Endothelial cell of umbilical vein (primary cell): ENCODE results near the gene INO80D. TPM values are rescaled to one million over a fixed set of nuclear protein-coding genes. Genes with fewer than 3 reads are reported as not detected.

Source experiments
- BruUV-seq: library from RNA; stranded (reverse); fragments of 400-500 nt; replicated peaks from 2 replicates; lab custom pipeline; 2021; lab: Mats Ljungman, UMichigan
- CTCF ChIA-PET: fragments of 300-600, 350-600 bp; sonication (Branson Sonifier 250); formaldehyde crosslinking; loops from one replicate; lab custom pipeline; 2021; ENCODE audit warnings: antibody characterized with exemption, inconsistent platforms; lab: Charles Lee
- POLR2A ChIA-PET: fragments of 300-600, 350-600 bp; sonication (Branson Sonifier 250); formaldehyde crosslinking; loops from one replicate; lab custom pipeline; 2021; ENCODE audit warnings: antibody characterized with exemption, inconsistent platforms; lab: Charles Lee
- DNase-seq: peaks from one replicate; pipeline ENCODE4 v3.0.0-alpha.2; 2011; ENCODE audit warnings: low read depth, low spot score
- FAIRE-seq: peaks from 2 replicates; lab custom pipeline; 2011; peaks lifted over from hg19 to GRCh38; lab: Jason Lieb, UNC
- H2AFZ ChIP-seq: 2 replicates; pipeline ENCODE4 v1.6.0; 2012; ENCODE audit warnings: low read depth, low read length, control low read depth, inconsistent platforms
- H3K27ac ChIP-seq: 2 replicates; pipeline ENCODE4 v1.5.1; 2011; ENCODE audit warnings: low read depth, mild to moderate bottlenecking, control low read depth, low read length, moderate library complexity; ENCODE audit not compliant: insufficient read depth
- H3K27me3 ChIP-seq, 2 experiments: 2 replicates each; pipeline versions ENCODE4 v1.6.0 to v1.6.1; 2011; ENCODE audit warnings: low read length in 2 of 2, mixed read lengths in 1 of 2; ENCODE audit not compliant: control insufficient read depth in 2 of 2, insufficient read depth in 2 of 2
- H3K36me3 ChIP-seq, 2 experiments: 2 replicates in 1 of 2; 3 replicates in 1 of 2; pipeline ENCODE4 v1.5.1; 2011; ENCODE audit warnings: low read length in 2 of 2, mild to moderate bottlenecking in 1 of 2, moderate library complexity in 1 of 2; ENCODE audit not compliant: control insufficient read depth in 2 of 2, insufficient read depth in 2 of 2; ENCODE audit errors: extremely low read depth in 1 of 2
- H3K4me1 ChIP-seq: 3 replicates; pipeline ENCODE4 v1.5.1; 2011; ENCODE audit warnings: mild to moderate bottlenecking, low read length; ENCODE audit not compliant: control insufficient read depth, insufficient read depth; ENCODE audit errors: extremely low read depth
- H3K4me2 ChIP-seq: 2 replicates; pipeline ENCODE4 v1.6.1; 2011; ENCODE audit warnings: low read length, control low read depth, mixed read lengths; ENCODE audit not compliant: insufficient read depth
- H3K4me3 ChIP-seq, 3 experiments: fragments of 200-600 bp in 1 of 3; sonication (generic), shearing (Covaris generic) in 1 of 3; replicated peaks in 1 of 3; 2 replicates each; pipeline ENCODE4 v1.5.1; 2011 to 2016; ENCODE audit warnings: control low read depth in 3 of 3, low read length in 3 of 3, mild to moderate bottlenecking in 2 of 3, inconsistent platforms in 1 of 3, low read depth in 1 of 3, moderate library complexity in 1 of 3; ENCODE audit not compliant: insufficient read depth in 1 of 3
- H3K79me2 ChIP-seq: 2 replicates; pipeline ENCODE4 v1.6.0; 2012; ENCODE audit warnings: low read length, inconsistent platforms; ENCODE audit not compliant: control insufficient read depth, insufficient read depth
- H3K9ac ChIP-seq: replicated peaks from 2 replicates; pipeline ENCODE3; 2011; ENCODE audit warnings: low read length, control low read depth; ENCODE audit not compliant: insufficient read depth; ENCODE audit errors: extremely low read depth
- H3K9me1 ChIP-seq: replicated peaks from 3 replicates; pipeline ENCODE4 v1.6.0; 2011; ENCODE audit warnings: mild to moderate bottlenecking, low read length; ENCODE audit not compliant: control insufficient read depth, insufficient read depth; ENCODE audit errors: extremely low read depth
- H3K9me3 ChIP-seq: replicated peaks from 2 replicates; pipeline ENCODE4 v1.5.1; 2012; ENCODE audit warnings: low read length, inconsistent platforms; ENCODE audit not compliant: control insufficient read depth, insufficient read depth
- H4K20me1 ChIP-seq: replicated peaks from 2 replicates; pipeline ENCODE3; 2011; ENCODE audit warnings: mild to moderate bottlenecking, low read length; ENCODE audit not compliant: control insufficient read depth, insufficient read depth; ENCODE audit errors: extremely low read depth
- CTCF ChIP-seq, 2 donors: IDR thresholded peaks; 1 replicate in 1 of 2; 2 replicates in 1 of 2; pipeline ENCODE4 v1.5.1; 2011; ENCODE audit warnings: low read length in 2 of 2, mild to moderate bottlenecking in 2 of 2, moderate library complexity in 2 of 2, control low read depth in 1 of 2, inconsistent platforms in 1 of 2, low read depth in 1 of 2; ENCODE audit not compliant: insufficient read depth in 1 of 2; ENCODE audit errors: extremely low read depth in 1 of 2
- EZH2 ChIP-seq: IDR thresholded peaks from 2 replicates; pipeline ENCODE4 v1.6.1; 2012; ENCODE audit warnings: borderline replicate concordance, low read depth, mild to moderate bottlenecking, moderate library complexity, low read length, inconsistent platforms; ENCODE audit not compliant: severe bottlenecking
- FOS ChIP-seq: IDR thresholded peaks from 2 replicates; pipeline ENCODE4 v1.6.1; 2011; ENCODE audit warnings: mild to moderate bottlenecking, low read length, moderate library complexity, borderline replicate concordance; ENCODE audit not compliant: insufficient read depth
- GATA2 ChIP-seq: IDR thresholded peaks from 2 replicates; pipeline ENCODE4 v1.7.0; 2011; ENCODE audit warnings: low read depth, mild to moderate bottlenecking, moderate library complexity, mixed read lengths, low read length; ENCODE audit not compliant: insufficient read length, insufficient read depth
- JUN ChIP-seq: IDR thresholded peaks from 2 replicates; pipeline ENCODE4 v1.6.1; 2011; ENCODE audit warnings: borderline replicate concordance, low read depth; ENCODE audit not compliant: insufficient read length, insufficient read depth
- MAX ChIP-seq: IDR thresholded peaks from 2 replicates; pipeline ENCODE4 v1.6.1; 2011; ENCODE audit not compliant: insufficient read depth, insufficient read length
- MYC ChIP-seq: IDR thresholded peaks from one replicate; pipeline ENCODE4 v1.6.1; 2011; ENCODE audit warnings: mild to moderate bottlenecking, low read depth, low read length
- POLR2A ChIP-seq: IDR thresholded peaks from 2 replicates; pipeline ENCODE4 v1.6.1; 2012; ENCODE audit warnings: low read depth, mild to moderate bottlenecking, control low read depth, low read length
- POLR2AphosphoS5 ChIP-seq: IDR thresholded peaks from 2 replicates; pipeline ENCODE4 v1.6.1; 2012; ENCODE audit warnings: low read depth, mild to moderate bottlenecking, control low read depth, low read length, moderate library complexity; ENCODE audit not compliant: insufficient read depth
- dilution Hi-C: fragments of 300-500 bp; cut with MboI; formaldehyde crosslinking; loops from one replicate; pipeline ENCODE4 v1.15.0; 2019; ENCODE audit warnings: low sequenced_read_pairs; ENCODE audit not compliant: extremely low pct_ligation_motif_present
- intact Hi-C: fragments of 100-400 bp; cut with micrococcal nuclease; formaldehyde crosslinking; loops from one replicate; pipeline ENCODE4 v1.10.0; 2022
- polyA plus RNA-seq, 4 experiments: library from polyadenylated mRNA; depleted of rRNA in 3 of 4; stranded (reverse) in 3 of 4; unstranded in 1 of 4; fragments of >200 nt; gene quantifications; 2 replicates each; pipeline versions ENCODE4 v1.2.1 to v1.2.3, GENCODE V29; 2011 to 2012; ENCODE audit warnings: missing spikeins in 1 of 4
- total RNA-seq: library from RNA; stranded (reverse); gene quantifications from 2 replicates; pipeline ENCODE4 v1.2.3, GENCODE V29; 2021

The INO80D gene
- total and polyA plus RNA-seq, 2 donors (not counting 3 experiments of a cell fraction or from before 2014, with no cell fraction given) = 2.9 to 20.3 TPM

DNA sequence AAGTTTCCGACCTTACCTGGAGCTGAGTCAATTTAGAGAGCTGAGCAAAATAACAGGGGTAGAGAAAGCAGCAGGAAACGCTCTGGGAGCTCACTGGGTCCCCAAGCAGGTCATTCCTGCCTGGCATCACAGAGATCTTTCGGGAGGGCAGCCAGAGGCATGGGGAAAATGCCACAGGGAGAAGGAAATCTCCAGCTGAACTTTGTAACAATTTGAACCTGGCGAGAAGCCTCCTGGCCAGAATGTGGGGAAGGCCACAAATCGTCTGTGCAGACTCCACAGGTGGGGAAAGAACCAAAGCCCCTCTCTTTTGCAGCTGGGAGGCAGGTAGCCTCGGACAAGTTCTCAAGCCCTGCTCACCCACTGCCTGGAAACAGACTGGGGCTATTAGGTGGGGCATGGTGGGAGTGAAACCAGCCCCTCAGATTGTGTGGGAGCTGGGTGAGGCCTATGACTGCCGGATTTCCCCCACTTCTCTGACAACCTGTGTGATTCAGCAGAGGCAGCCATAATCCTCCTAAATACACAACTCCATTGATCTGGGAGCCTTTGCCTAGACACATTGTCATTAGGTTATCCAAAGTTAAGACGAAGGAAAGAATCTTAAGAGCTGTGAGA is 53.9 kb downstream of the INO80D start:
- CTCF ChIA-PET = no interaction called here

More for the DNA sequence above, 53.9 kb downstream of the INO80D start:
- POLR2A ChIA-PET = no interaction called here
- BruUV-seq = no TSS peak
- H3K36me3 ChIP-seq = peaks cover 2 to 11% of the 10 kb centered on the region in 2 experiments
- H3K9ac ChIP-seq = no peak overlapping the region
- no peak overlapping the region for H3K4me3 ChIP-seq
- dilution Hi-C loops (no loop called here), intact Hi-C loops (no loop called here)
- H3K27ac ChIP-seq = no peak overlapping the region
- FAIRE-seq (no peak), DNase-seq (no peak)
- H3K4me1 ChIP-seq = no peaks in the 10 kb centered on the region
- H2AFZ ChIP-seq = no peak overlapping the region
- TF ChIP-seq POLR2AphosphoS5 (no peak), MAX (no peak), FOS (no peak), EZH2 (no peak), GATA2 (no peak), JUN (no peak), CTCF (IDR thresholded peaks at IDR 0.05; ENCODE audit: extremely low read depth in 1 of 2, insufficient read depth in 1 of 2, low read depth in 1 of 2, low read length in 2 of 2) (no peak), POLR2A (no peak), MYC (no peak)
- no peaks in the 10 kb centered on the region for H3K9me3 ChIP-seq
- H3K4me2 ChIP-seq = no peak overlapping the region
- no peaks in the 10 kb centered on the region for H4K20me1 ChIP-seq
- H3K9me1 ChIP-seq = no peaks in the 10 kb centered on the region
- no peaks in the 10 kb centered on the region for H3K27me3 ChIP-seq
- peaks cover 12% of the 10 kb centered on the region for H3K79me2 ChIP-seq
